Measurements from ENCODE around the gene LUZP2. TPM values are rescaled to one million over a fixed set of nuclear protein-coding genes. Genes with fewer than 3 reads are reported as not detected.

Gene LUZP2
- total RNA-seq, 2 donors from 2014 or later, result 0.28 to 4.1 TPM

- intact Hi-C loops (cut with DNase I), result no loop called here
- 93% methylated on average over 1 of the region's 1 CpG for WGBS
- H3K4me3 ChIP-seq, result no peak overlapping the region
- no peaks in the 10 kb centered on the region for H3K36me3 ChIP-seq
- H3K27ac ChIP-seq, result no peak overlapping the region
- no peaks in the 10 kb centered on the region for H3K4me1 ChIP-seq (replicated peaks)
- H3K9me3 ChIP-seq, result no peaks in the 10 kb centered on the region
- DNase-seq (ENCODE audit: low spot score), result no peak
- no peaks in the 10 kb centered on the region for H3K27me3 ChIP-seq (replicated peaks; ENCODE audit: insufficient read depth)
- no peak for TF ChIP-seq POLR2A (IDR thresholded peaks at IDR 0.05)
- TF ChIP-seq, protein P1, sequence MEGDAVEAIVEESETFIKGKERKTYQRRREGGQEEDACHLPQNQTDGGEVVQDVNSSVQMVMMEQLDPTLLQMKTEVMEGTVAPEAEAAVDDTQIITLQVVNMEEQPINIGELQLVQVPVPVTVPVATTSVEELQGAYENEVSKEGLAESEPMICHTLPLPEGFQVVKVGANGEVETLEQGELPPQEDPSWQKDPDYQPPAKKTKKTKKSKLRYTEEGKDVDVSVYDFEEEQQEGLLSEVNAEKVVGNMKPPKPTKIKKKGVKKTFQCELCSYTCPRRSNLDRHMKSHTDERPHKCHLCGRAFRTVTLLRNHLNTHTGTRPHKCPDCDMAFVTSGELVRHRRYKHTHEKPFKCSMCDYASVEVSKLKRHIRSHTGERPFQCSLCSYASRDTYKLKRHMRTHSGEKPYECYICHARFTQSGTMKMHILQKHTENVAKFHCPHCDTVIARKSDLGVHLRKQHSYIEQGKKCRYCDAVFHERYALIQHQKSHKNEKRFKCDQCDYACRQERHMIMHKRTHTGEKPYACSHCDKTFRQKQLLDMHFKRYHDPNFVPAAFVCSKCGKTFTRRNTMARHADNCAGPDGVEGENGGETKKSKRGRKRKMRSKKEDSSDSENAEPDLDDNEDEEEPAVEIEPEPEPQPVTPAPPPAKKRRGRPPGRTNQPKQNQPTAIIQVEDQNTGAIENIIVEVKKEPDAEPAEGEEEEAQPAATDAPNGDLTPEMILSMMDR (IDR thresholded peaks at IDR 0.05), result no peak
- no peak for TF ChIP-seq POLR2AphosphoS5 (IDR thresholded peaks at IDR 0.05)
These were observed 18.1 kb upstream of the LUZP2 start for GRCh38 chr11:24478718-24479117.

DNA sequence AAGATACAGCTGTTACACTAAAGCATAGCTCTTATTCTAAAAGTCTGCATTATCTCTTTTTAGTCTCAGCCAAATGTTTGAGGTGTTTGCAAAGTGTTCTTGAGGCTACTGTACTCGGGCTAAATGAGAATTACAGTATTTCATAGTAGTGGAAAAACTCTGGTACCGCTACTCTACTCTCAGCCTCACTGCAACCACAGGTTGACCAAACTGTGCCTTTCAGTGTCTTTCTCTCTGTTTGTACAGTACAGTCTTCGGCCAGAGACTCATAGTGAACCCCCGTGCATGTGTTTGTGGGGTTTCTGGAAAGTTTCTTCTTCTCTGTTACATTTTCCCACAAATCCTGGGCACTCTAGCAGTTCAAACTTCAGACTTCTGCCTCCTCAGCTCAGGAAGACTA lies 7.4 kb upstream of the LUZP2 start:
- TF ChIP-seq POLR2AphosphoS5 (IDR thresholded peaks at IDR 0.05) (no peak), POLR2A (IDR thresholded peaks at IDR 0.05) (no peak)
- TF ChIP-seq, protein P1 (IDR thresholded peaks at IDR 0.05), result no peak
- H3K27ac ChIP-seq, result no peak overlapping the region
- no peaks in the 10 kb centered on the region for H3K4me1 ChIP-seq (replicated peaks)
- H3K4me3 ChIP-seq, result no peak overlapping the region
- DNase-seq (ENCODE audit: low spot score), result no peak
- H3K9me3 ChIP-seq, result no peaks in the 10 kb centered on the region
- 82% methylated on average over 4 of the region's 4 CpGs for WGBS
- H3K36me3 ChIP-seq, result no peaks in the 10 kb centered on the region
- intact Hi-C loops (cut with DNase I), result no loop called here
- H3K27me3 ChIP-seq (replicated peaks; ENCODE audit: insufficient read depth), result no peaks in the 10 kb centered on the region

DNA sequence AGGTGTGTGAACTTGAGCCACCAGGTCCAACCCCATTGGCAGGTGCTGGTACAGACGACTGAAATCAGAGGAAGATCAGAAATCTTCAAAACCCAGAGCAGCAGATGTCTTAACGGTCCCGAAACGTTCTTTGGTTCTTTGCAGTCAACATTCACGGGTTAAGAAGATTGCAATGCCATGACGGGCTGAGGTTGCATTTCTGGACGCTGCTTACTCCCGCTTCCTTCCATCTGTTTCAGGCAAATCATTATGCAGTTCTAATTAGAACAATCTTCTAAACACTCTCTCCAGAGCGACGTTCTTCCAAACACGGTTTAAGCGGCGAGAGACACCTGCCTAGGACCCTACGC lies 492 bp upstream of the LUZP2 start:
- H3K36me3 ChIP-seq, result no peaks in the 10 kb centered on the region
- no peaks in the 10 kb centered on the region for H3K9me3 ChIP-seq
- WGBS, result 3% methylated on average over 14 of the region's 14 CpGs
- no peaks in the 10 kb centered on the region for H3K27me3 ChIP-seq (replicated peaks; ENCODE audit: insufficient read depth)
- no peaks in the 10 kb centered on the region for H3K4me1 ChIP-seq (replicated peaks)
- intact Hi-C loops (cut with DNase I), result no loop called here
- DNase-seq (ENCODE audit: low spot score), result no peak
- H3K4me3 ChIP-seq, result peak overlapping the region; percentile 26 to 30
- H3K27ac ChIP-seq, result no peak overlapping the region
- TF ChIP-seq POLR2AphosphoS5 (IDR thresholded peaks at IDR 0.05) (no peak), POLR2A (IDR thresholded peaks at IDR 0.05) (no peak)
- TF ChIP-seq, protein P1 (IDR thresholded peaks at IDR 0.05), result no peak

DNA sequence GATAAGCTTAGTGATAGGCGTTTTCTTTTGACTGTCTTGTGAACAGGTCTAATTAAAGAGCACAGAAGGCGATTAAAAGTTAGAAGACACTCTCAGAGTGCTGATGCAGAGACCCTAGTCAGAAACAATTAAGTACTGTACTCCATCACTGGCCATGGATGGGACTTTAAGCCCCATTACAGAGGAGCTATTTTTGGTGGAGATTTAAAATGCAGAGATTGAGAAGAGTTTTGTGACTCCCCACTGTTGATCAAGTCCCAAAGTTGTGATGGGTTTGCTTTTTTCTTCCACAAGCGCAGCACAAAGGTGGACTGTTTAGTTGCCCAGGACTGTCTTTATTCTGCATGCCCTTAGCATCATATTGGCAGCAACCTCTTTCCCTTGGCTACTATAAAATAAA lies 978 bp downstream of the LUZP2 start:
- Histone ChIP-seq H3K9me3 (no peaks in the 10 kb centered on the region), H3K27me3 (replicated peaks; ENCODE audit: insufficient read depth) (no peaks in the 10 kb centered on the region), H3K4me3 (no peak overlapping the region), H3K36me3 (no peaks in the 10 kb centered on the region), H3K27ac (no peak overlapping the region), H3K4me1 (replicated peaks) (no peaks in the 10 kb centered on the region)
- intact Hi-C loops (cut with DNase I), result no loop called here
- TF ChIP-seq, protein P1 (IDR thresholded peaks at IDR 0.05), result no peak
- TF ChIP-seq POLR2A (IDR thresholded peaks at IDR 0.05), result no peak
- no peak for TF ChIP-seq POLR2AphosphoS5 (IDR thresholded peaks at IDR 0.05)
- DNase-seq (ENCODE audit: low spot score), result no peak
- WGBS, result 58% methylated on average over 3 of the region's 3 CpGs

DNA sequence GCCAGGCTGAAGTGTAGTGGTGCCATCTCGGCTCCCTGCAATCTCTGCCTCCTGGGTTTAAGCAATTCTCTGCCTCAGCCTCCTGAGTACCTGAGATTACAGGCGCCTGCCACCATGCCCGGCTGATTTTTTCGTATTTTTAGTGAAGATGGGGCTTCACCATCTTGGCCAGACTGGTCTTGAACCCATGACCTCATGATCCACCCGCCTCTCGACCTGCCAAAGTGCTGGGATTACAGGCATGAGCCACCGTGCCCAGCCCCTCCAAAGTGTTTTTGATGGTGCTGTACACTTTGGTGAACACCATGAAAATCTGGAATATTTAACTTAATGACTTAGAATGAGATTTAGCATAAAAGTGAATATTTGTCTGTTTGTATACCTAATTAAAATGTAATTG lies 5.6 kb downstream of the LUZP2 start:
- Histone ChIP-seq H3K4me1 (replicated peaks) (no peaks in the 10 kb centered on the region), H3K9me3 (no peaks in the 10 kb centered on the region), H3K27ac (no peak overlapping the region), H3K36me3 (no peaks in the 10 kb centered on the region), H3K27me3 (replicated peaks; ENCODE audit: insufficient read depth) (no peaks in the 10 kb centered on the region), H3K4me3 (no peak overlapping the region)
- DNase-seq (ENCODE audit: low spot score), result no peak
- WGBS, result 91% methylated on average over 7 of the region's 7 CpGs
- TF ChIP-seq POLR2AphosphoS5 (IDR thresholded peaks at IDR 0.05), result no peak
- no peak for TF ChIP-seq POLR2A (IDR thresholded peaks at IDR 0.05)
- TF ChIP-seq, protein P1 (IDR thresholded peaks at IDR 0.05), result no peak
- intact Hi-C loops (cut with DNase I), result no loop called here
